Ovary (tissue), 10 donors: ENCODE measurements around the gene TP53TG3F. TPM values are rescaled to one million over a fixed set of nuclear protein-coding genes. Genes with fewer than 3 reads are reported as not detected.
"Not testable (repeated sequence)": the region's sequence is repeated elsewhere in the genome, so short reads cannot be mapped to it uniquely, and the experiment has no call there.

Experiments
- DNase-seq, 5 donors: peaks; one replicate each; pipeline ENCODE4 v3.0.0-alpha.2; 2019 to 2020
- H3K27ac ChIP-seq, 2 donors: fragments of 200-600 bp; one replicate each; pipeline versions ENCODE4 v1.5.1 to v1.8.0; 2019 to 2022
- H3K27me3 ChIP-seq: fragments of 200-600 bp; one replicate; pipeline ENCODE4 v1.8.0; 2022
- H3K36me3 ChIP-seq: fragments of 200-600 bp; sonication (generic); one replicate; pipeline ENCODE4 v1.5.1; 2019
- H3K4me1 ChIP-seq: one replicate; pipeline ENCODE4 v1.8.1; 2013; ENCODE audit warnings: mild to moderate bottlenecking, moderate library complexity; ENCODE audit not compliant: insufficient read depth
- H3K4me3 ChIP-seq: fragments of 200-600 bp; sonication (generic); one replicate; pipeline ENCODE4 v1.5.1; 2017
- H3K9me3 ChIP-seq, 2 donors: fragments of 200-600 bp in 1 of 2; sonication (generic) in 1 of 2; one replicate each; pipeline versions ENCODE4 v1.5.1 to v1.8.1; 2013 to 2019; ENCODE audit warnings: mild to moderate bottlenecking in 1 of 2, moderate library complexity in 1 of 2
- WGBS, 3 donors: extraction: QIAGEN DNeasy Blood & Tissue Kit in 1 of 3; methylation state at CpG; one replicate each; pipeline versions ENCODE4 v1.1.5 to v1.1.7; 2013 to 2017; 5-methylcytosine and 5-hydroxymethylcytosine counted together
- intact Hi-C, 4 donors: fragments of 100-400 bp; cut with DNase I; formaldehyde crosslinking; loops; one replicate each; pipeline versions ENCODE4 v1.11.0 to v1.15.1; 2022 to 2023
- long read RNA-seq, 3 donors: library from polyadenylated mRNA in 2 of 3; unstranded in 2 of 3; transcript quantifications; one replicate each; pipeline ENCODE4 v2.0.0 and lab custom pipeline, GENCODE V29; 2021 to 2026
- polyA plus RNA-seq, 2 donors: library from polyadenylated mRNA; stranded (reverse); fragments of 200-250 nt in 1 of 2; fragments of 350-450 nt in 1 of 2; fragmentation: Illumina TruSeq in 1 of 2; extraction: RNeasy Lipid Tissue Mini Kit (QIAGEN cat#74804) in 1 of 2; gene quantifications; one replicate each; pipeline ENCODE4 v1.2.3, GENCODE V29; 2013 to 2014
- small RNA-seq: library from RNA; depleted of rRNA; stranded (forward); fragments of <200 nt; gene quantifications from one replicate; pipeline ENCODE3, GENCODE V24; 2016
- total RNA-seq, 7 donors: library from RNA; depleted of rRNA in 2 of 7; stranded (reverse); fragments of >200 nt in 2 of 7; fragmentation: NEBNext Ultra II Directional in 3 of 7; extraction: Animal tissue kit (Norgen Biotek cat#: 25700) in 3 of 7; gene quantifications; one replicate each; pipeline versions ENCODE4 v1.1.0 to v1.2.4, GENCODE V29; 2016 to 2023
- donor health status: DM: no; HTN: no; CAD: no; lungs with moderate emphysema.
- donor health status: DM: no; HTN: no; CAD: no.
- donor health status: Bipolar disorder and iron deficiency.
- donor health status: DM: yes; HTN: yes; CAD: no.
- donor health status: DM: no; HTN: no; CAD: no.
- donor health status: DM: yes; HTN: yes; CAD: no.

Gene TP53TG3F
- total RNA-seq = not detected
- polyA plus RNA-seq = under 1 TPM in 1 of 2 donors, not detected in 1; 0.08 TPM
- long read RNA-seq, donor 1, partial matches to known transcripts = 0 of 1 reads
- long read RNA-seq, donor 1, other reads (novel, unspliced or antisense) = 1 of 1 reads
- long read RNA-seq, donor 2, partial matches to known transcripts = 0 of 1 reads
- long read RNA-seq, donor 2, other reads (novel, unspliced or antisense) = 0 of 1 reads
- long read RNA-seq, donor 3 = 0 reads

- H3K27me3 ChIP-seq, DNase-seq, H3K4me3 ChIP-seq, H3K4me1 ChIP-seq, intact Hi-C loops, H3K27ac ChIP-seq, H3K9me3 ChIP-seq, H3K36me3 ChIP-seq: not testable (repeated sequence)
- no CpG with 5 or more reads among the region's 25 CpGs for WGBS, 3 donors
Measured at GRCh38 chr16:33459312-33459711, at the start of gene TP53TG3F. TSS of gene TP53TG3F (plus strand) at chr16:33459612. CDS start at chr16:33459680, 68 bp downstream.

DNA sequence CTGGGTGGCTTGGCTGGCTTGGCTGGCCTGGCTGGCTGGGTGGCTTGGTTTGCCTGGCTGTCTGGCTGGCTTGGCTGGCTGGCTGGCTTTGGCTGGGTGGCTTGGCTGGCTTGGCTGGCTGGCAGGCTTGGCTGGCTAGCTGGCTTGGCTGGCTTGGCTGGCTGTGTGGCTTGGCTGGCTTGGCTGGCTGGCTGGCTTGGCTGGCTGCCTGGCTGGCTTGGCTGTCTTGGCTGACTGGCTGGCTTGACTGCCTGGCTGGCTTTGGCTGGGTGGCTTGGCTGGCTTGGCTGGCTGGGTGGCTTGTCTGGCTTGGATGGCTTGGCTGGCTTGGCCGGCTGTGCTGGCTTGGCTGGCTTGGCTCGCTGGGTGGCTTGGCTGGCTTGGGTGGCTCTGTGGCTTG lies 32.2 kb downstream of the TP53TG3F start:
- H3K4me1 ChIP-seq, H3K4me3 ChIP-seq, H3K9me3 ChIP-seq, H3K27ac ChIP-seq, H3K36me3 ChIP-seq, intact Hi-C loops, H3K27me3 ChIP-seq, DNase-seq: not testable (repeated sequence)
- WGBS, 3 donors = no CpG with 5 or more reads among the region's 2 CpGs

GRCh38 chr16:33507231-33507630 lies 47.8 kb downstream of the TP53TG3F start:
- intact Hi-C loops, H3K4me3 ChIP-seq, H3K9me3 ChIP-seq, DNase-seq, H3K27ac ChIP-seq, H3K4me1 ChIP-seq, H3K36me3 ChIP-seq, H3K27me3 ChIP-seq: not testable (repeated sequence)
- 56 to 90% methylated on average over 3 to 4 of the region's 4 CpGs; no CpG with 5 or more reads in 1 of the 3 donors for WGBS, 3 donors

GRCh38 chr16:33509070-33509469 lies 49.7 kb downstream of the TP53TG3F start:
- H3K36me3 ChIP-seq, DNase-seq, H3K4me3 ChIP-seq, H3K4me1 ChIP-seq, H3K27ac ChIP-seq, H3K9me3 ChIP-seq, H3K27me3 ChIP-seq, intact Hi-C loops: not testable (repeated sequence)
- 100% methylated on average over 1 of the region's 4 CpGs; no CpG with 5 or more reads in 2 of the 3 donors for WGBS, 3 donors

DNA sequence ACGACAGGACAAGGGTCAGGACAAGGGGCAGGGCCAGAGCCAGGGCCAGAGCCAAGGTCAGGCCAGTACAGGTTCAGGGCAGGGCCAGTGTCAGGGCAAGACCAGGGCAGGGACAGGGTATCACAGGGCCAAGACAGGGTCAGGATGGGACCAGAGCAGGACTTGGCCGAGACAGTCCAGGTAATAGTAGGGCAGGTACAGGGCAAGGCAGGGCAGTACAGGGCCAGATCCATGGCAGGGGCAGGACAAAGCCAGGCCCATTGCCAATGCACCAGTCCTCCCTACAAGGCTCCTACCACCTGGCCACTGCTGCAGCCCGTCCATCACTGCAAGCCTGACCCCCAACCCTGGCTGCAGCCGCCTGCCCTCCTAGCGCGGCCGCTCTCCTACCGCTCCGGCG lies 50.5 kb downstream of the TP53TG3F start:
- H3K4me3 ChIP-seq, DNase-seq, intact Hi-C loops, H3K9me3 ChIP-seq, H3K27ac ChIP-seq, H3K36me3 ChIP-seq, H3K27me3 ChIP-seq, H3K4me1 ChIP-seq: not testable (repeated sequence)
- 92 to 100% methylated on average over 2 of the region's 10 CpGs; no CpG with 5 or more reads in 1 of the 3 donors for WGBS, 3 donors

Small RNAs within 50 kb of the gene (small RNA-seq; reads per million reads assigned to genes)
- gene AC136944.5 = not detected
- gene AC136944.6 = not detected

Other genes starting within 250 kb of the TP53TG3F start
- not detected for gene TP53TG3E, start 155.3 kb upstream of the TP53TG3F start, total RNA-seq
- not detected for gene TP53TG3E, start 155.3 kb upstream of the TP53TG3F start, polyA plus RNA-seq
- not detected for gene TP53TG3B, start 98.8 kb upstream of the TP53TG3F start, total RNA-seq
- gene TP53TG3B, start 98.8 kb upstream of the TP53TG3F start, polyA plus RNA-seq = under 1 TPM in 1 of 2 donors, not detected in 1; 0.38 TPM